Adrenal gland (tissue), 12 donors: ENCODE measurements around the gene MYLK. TPM values are rescaled to one million over a fixed set of nuclear protein-coding genes. Genes with fewer than 3 reads are reported as not detected.
A peak's percentile ranks its signal among the peaks of the same experiment; 100 is the strongest.

Experiments used
- DNase-seq, 7 donors: peaks; one replicate each; pipeline ENCODE4 v3.0.0-alpha.2; 2019 to 2020
- H3K27ac ChIP-seq, 5 donors: fragments of 200-600 bp; sonication (generic) in 4 of 5; 1 replicate in 3 of 5; 2 replicates in 2 of 5; pipeline versions ENCODE4 v1.5.1 to v1.8.0; 2016 to 2020; ENCODE audit warnings: mild to moderate bottlenecking in 1 of 5
- H3K27me3 ChIP-seq: fragments of 200-600 bp; 2 replicates; pipeline ENCODE4 v1.8.0; 2021
- H3K36me3 ChIP-seq, 2 donors: fragments of 200-600 bp; replicated peaks in 1 of 2; 1 replicate in 1 of 2; 2 replicates in 1 of 2; pipeline versions ENCODE4 v1.5.1 to v1.8.0; 2018 to 2022
- H3K4me1 ChIP-seq, 2 donors: fragments of 200-600 bp; replicated peaks in 1 of 2; 1 replicate in 1 of 2; 2 replicates in 1 of 2; pipeline versions ENCODE4 v1.5.1 to v1.8.0; 2018 to 2021
- H3K4me3 ChIP-seq, 4 donors: fragments of 200-600 bp; sonication (generic) in 3 of 4; one replicate each; pipeline ENCODE4 v1.5.1; 2016 to 2018
- H3K9me3 ChIP-seq, 3 donors: fragments of 200-600 bp; sonication (generic) in 1 of 3; replicated peaks in 1 of 3; 1 replicate in 2 of 3; 2 replicates in 1 of 3; pipeline versions ENCODE4 v1.5.1 to v1.8.0; 2016 to 2021
- POLR2A ChIP-seq, 2 donors: fragments of 450-650 bp; IDR thresholded peaks; one replicate each; pipeline ENCODE4 v1.6.1; 2017; ENCODE audit warnings: antibody characterized with exemption in 2 of 2, mild to moderate bottlenecking in 2 of 2, moderate library complexity in 1 of 2
- WGBS, 4 donors: extraction: QIAGEN DNeasy Blood & Tissue Kit in 2 of 4; methylation state at CpG; one replicate each; pipeline versions ENCODE4 v1.1.5 to v1.1.7; 2013 to 2017; 5-methylcytosine and 5-hydroxymethylcytosine counted together
- intact Hi-C, 2 donors: fragments of 100-400 bp; cut with DNase I; formaldehyde crosslinking; loops; one replicate each; pipeline versions ENCODE4 v1.14.1 to v1.15.0; 2022 to 2023
- polyA plus RNA-seq, 3 donors: library from polyadenylated mRNA; stranded (reverse); fragments of 200-250 nt in 2 of 3; fragments of 350-450 nt in 1 of 3; fragmentation: Illumina TruSeq in 1 of 3; extraction: RNeasy Lipid Tissue Mini Kit (QIAGEN cat#74804) in 1 of 3; gene quantifications; one replicate each; pipeline ENCODE4 v1.2.3, GENCODE V29; 2013 to 2014
- total RNA-seq, 9 donors: library from RNA; depleted of rRNA in 4 of 9; stranded (reverse); fragments of >200 nt in 4 of 9; fragments of 120-200 nt in 1 of 9; fragmentation: NEBNext Ultra II Directional in 1 of 9; extraction: Animal tissue kit (Norgen Biotek cat#: 25700) in 1 of 9; gene quantifications; one replicate each; pipeline versions ENCODE4 v1.1.0 to v1.2.4, GENCODE V29; 2013 to 2023
- TF ChIP-seq, protein P1 (sequence below), 6 experiments: fragments of 450-650 bp in 4 of 6; fragments of 200-600 bp in 2 of 6; sonication (generic) in 1 of 6; IDR thresholded peaks; 1 replicate in 5 of 6; 2 replicates in 1 of 6; pipeline versions ENCODE4 v1.5.1 to v1.8.0; 2016 to 2021; ENCODE audit warnings: antibody characterized with exemption in 6 of 6, mild to moderate bottlenecking in 2 of 6, moderate library complexity in 1 of 6
- donor health status: healthy with polysubstance abuse.
- donor health status: Bipolar disorder and iron deficiency.
- donor health status: DM: yes; HTN: yes; CAD: no.
- donor health status: DM: no; HTN: no; CAD: no.
- donor health status: DM: no; HTN: no; CAD: no.
- donor health status: DM: yes; HTN: yes; CAD: no.

MYLK gene
- total and polyA plus RNA-seq, 12 donors = 13.3 to 124 (median 53.8) TPM

DNA sequence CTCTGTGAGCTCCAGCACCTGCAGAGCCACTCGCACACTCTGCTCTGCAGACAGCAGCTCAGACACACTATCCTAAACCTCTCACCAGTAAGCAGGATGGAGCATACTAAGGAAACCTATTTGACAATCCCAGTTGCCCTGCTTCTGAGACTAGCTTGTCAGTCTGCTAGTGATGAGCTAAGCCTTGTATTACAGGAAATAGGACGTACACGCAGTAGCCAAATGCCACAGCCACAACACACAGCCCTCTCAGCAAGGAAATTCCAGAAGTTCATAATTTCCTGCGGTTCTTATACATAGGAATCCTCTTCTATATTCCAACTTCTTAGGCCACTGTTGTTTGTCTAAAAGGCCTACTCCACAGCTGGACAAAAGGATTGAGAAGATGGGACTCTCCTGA lies 74.5 kb downstream of the MYLK start:
- whole genome bisulfite sequencing, 4 donors = 72 to 81% (median 75%) methylated on average over 4 of the region's 4 CpGs
- TF ChIP-seq, protein P1, sequence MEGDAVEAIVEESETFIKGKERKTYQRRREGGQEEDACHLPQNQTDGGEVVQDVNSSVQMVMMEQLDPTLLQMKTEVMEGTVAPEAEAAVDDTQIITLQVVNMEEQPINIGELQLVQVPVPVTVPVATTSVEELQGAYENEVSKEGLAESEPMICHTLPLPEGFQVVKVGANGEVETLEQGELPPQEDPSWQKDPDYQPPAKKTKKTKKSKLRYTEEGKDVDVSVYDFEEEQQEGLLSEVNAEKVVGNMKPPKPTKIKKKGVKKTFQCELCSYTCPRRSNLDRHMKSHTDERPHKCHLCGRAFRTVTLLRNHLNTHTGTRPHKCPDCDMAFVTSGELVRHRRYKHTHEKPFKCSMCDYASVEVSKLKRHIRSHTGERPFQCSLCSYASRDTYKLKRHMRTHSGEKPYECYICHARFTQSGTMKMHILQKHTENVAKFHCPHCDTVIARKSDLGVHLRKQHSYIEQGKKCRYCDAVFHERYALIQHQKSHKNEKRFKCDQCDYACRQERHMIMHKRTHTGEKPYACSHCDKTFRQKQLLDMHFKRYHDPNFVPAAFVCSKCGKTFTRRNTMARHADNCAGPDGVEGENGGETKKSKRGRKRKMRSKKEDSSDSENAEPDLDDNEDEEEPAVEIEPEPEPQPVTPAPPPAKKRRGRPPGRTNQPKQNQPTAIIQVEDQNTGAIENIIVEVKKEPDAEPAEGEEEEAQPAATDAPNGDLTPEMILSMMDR (IDR thresholded peaks at IDR 0.05) = no peak
- TF ChIP-seq POLR2A (IDR thresholded peaks at IDR 0.05) = no peak
- no peak for DNase-seq
- Histone ChIP-seq H3K27ac (no peak overlapping the region), H3K27me3 (no peaks in the 10 kb centered on the region), H3K4me3 (no peak overlapping the region), H3K36me3 (no peaks in the 10 kb centered on the region), H3K9me3 (no peaks in the 10 kb centered on the region), H3K4me1 (no peaks in the 10 kb centered on the region)
- intact Hi-C loops = no loop called here

DNA sequence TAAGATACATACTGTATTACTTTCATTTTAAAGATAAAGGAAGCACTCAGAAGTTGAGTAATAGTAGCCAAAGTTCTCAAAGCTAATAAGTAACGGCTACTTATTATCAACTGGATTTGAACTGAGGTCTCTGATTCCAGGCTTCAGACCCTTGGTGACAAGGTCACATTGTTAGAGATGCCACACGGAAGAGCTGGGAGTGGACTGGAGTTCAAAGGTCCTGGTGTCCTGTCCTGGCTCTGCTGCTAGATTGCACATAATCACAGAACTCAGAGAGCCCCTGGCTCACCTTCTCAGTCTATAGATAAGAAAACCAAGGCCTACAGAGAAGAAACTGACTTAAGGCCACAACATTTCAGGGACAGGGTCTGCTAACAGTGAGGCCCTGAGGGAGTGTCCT lies 75.3 kb downstream of the MYLK start:
- intact Hi-C loops = no loop called here
- WGBS, 4 donors = 79 to 90% (median 84%) methylated on average over 2 of the region's 2 CpGs

DNA sequence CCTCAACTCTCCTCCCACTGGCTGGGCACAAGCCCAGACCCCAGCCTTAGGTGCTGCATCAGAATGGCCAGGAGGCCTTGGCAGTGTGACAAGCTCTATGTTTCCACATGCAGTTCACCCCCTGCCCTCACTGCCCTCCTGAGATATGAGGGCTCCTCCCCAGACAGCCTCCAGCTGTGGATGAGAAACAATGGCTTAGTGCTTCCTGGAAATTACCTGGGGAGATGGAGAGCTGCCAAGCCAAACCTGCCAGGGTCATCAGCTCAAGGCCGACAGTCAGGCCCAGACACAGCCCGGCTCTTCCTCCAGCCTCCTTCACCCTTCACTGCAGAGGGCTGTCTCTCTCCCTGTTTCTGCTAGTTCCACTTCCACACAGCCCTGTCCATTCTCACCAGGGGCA lies 76.3 kb downstream of the MYLK start:
- no peaks in the 10 kb centered on the region for H3K27me3 ChIP-seq
- no peak overlapping the region for H3K4me3 ChIP-seq
- peak in 3 of 7 donors; percentile 8 to 23 (median 16) for DNase-seq
- WGBS, 4 donors = 19 to 56% (median 45%) methylated on average over 2 of the region's 2 CpGs
- H3K27ac ChIP-seq = no peak overlapping the region
- H3K36me3 ChIP-seq = no peaks in the 10 kb centered on the region
- TF ChIP-seq, protein P1 (IDR thresholded peaks at IDR 0.05) = no peak
- TF ChIP-seq POLR2A (IDR thresholded peaks at IDR 0.05) = no peak
- intact Hi-C loops = no loop called here
- no peaks in the 10 kb centered on the region for H3K4me1 ChIP-seq
- H3K9me3 ChIP-seq = no peaks in the 10 kb centered on the region

More for the DNA sequence above, 75.3 kb downstream of the MYLK start:
- no peaks in the 10 kb centered on the region for H3K36me3 ChIP-seq
- H3K4me1 ChIP-seq = no peaks in the 10 kb centered on the region
- H3K27me3 ChIP-seq = no peaks in the 10 kb centered on the region
- H3K9me3 ChIP-seq = no peaks in the 10 kb centered on the region
- no peak overlapping the region for H3K27ac ChIP-seq
- H3K4me3 ChIP-seq = no peak overlapping the region
- no peak for DNase-seq
- TF ChIP-seq, protein P1 (IDR thresholded peaks at IDR 0.05) = no peak
- no peak for TF ChIP-seq POLR2A (IDR thresholded peaks at IDR 0.05)

DNA sequence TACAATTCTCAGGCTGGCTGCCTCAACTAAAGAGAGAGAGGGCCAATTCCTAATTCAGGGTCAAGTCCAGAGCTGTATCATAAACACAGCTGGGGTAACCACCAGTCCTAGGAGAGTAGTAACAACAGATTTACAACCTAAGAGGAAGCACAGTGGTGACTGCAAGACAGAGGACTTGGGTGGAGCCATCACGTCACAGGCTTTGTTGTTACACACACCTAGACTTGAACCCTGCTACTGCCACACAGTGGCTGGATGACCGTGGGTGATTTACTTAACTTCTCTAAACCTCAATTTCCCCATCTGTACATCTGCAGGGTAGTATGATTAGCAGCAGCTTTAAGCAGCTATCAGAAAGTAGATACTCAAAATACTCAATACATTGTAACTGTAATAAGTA lies 78.6 kb downstream of the MYLK start:
- Histone ChIP-seq H3K36me3 (no peaks in the 10 kb centered on the region), H3K9me3 (no peaks in the 10 kb centered on the region), H3K4me3 (no peak overlapping the region), H3K27ac (no peak overlapping the region), H3K4me1 (no peaks in the 10 kb centered on the region), H3K27me3 (no peaks in the 10 kb centered on the region)
- TF ChIP-seq, protein P1 (IDR thresholded peaks at IDR 0.05) = no peak
- TF ChIP-seq POLR2A (IDR thresholded peaks at IDR 0.05) = no peak
- no peak for DNase-seq
- intact Hi-C loops = no loop called here
- WGBS, 4 donors = 73 to 80% (median 77%) methylated on average over 2 of the region's 2 CpGs
